Panc1 (cell line): Measurements from ENCODE around the gene TSKU. TPM values are rescaled to one million over a fixed set of nuclear protein-coding genes. Genes with fewer than 3 reads are reported as not detected.

Experiments
- ATAC-seq: fragments of 200-7000 bp; cut with Tn5 transposase; 2 replicates; pipeline ENCODE4 v1.9.1; 2020; ENCODE audit warnings: mild to moderate bottlenecking, moderate library complexity
- BruUV-seq: library from RNA; stranded (reverse); fragments of 400-500 nt; replicated peaks from 2 replicates; lab custom pipeline; 2021; lab: Mats Ljungman, UMichigan
- CTCF ChIA-PET: fragments of 300-600 bp; sonication (Branson Sonifier 250); formaldehyde crosslinking; loops from one replicate; lab custom pipeline; 2022; ENCODE audit warnings: antibody characterized with exemption; lab: Charles Lee
- POLR2A ChIA-PET: fragments of 300-600 bp; sonication (Branson Sonifier 250); formaldehyde crosslinking; loops from one replicate; lab custom pipeline; 2022; ENCODE audit warnings: antibody characterized with exemption; lab: Charles Lee
- DNase-seq: peaks from one replicate; pipeline ENCODE4 v3.0.0-alpha.2; 2010; ENCODE audit warnings: low read depth, low spot score
- H3K27ac ChIP-seq: 2 replicates; pipeline ENCODE4 v1.5.1; 2011; ENCODE audit warnings: mild to moderate bottlenecking, low read length, inconsistent platforms
- H3K27me3 ChIP-seq: fragments of 200-500 bp; sonication (Bioruptor generic); 2 replicates; pipeline ENCODE4 v1.6.0; 2014; ENCODE audit warnings: low read length, inconsistent platforms; ENCODE audit not compliant: control insufficient read depth, insufficient read depth
- H3K36me3 ChIP-seq: fragments of 200-500 bp; sonication (Bioruptor generic); 2 replicates; pipeline ENCODE4 v1.5.1; 2014; ENCODE audit warnings: inconsistent platforms, mild to moderate bottlenecking, low read length, moderate library complexity; ENCODE audit not compliant: control insufficient read depth, insufficient read depth
- H3K4me1 ChIP-seq: 2 replicates; pipeline ENCODE4 v1.5.1; 2011; ENCODE audit warnings: inconsistent platforms, mild to moderate bottlenecking, low read length, moderate library complexity; ENCODE audit not compliant: control insufficient read depth, insufficient read depth
- H3K4me3 ChIP-seq, 2 experiments: 2 replicates each; pipeline ENCODE4 v1.5.1; 2011 to 2012; ENCODE audit warnings: low read depth in 2 of 2, low read length in 2 of 2, mild to moderate bottlenecking in 2 of 2, inconsistent platforms in 1 of 2, moderate library complexity in 1 of 2
- H3K9me3 ChIP-seq: fragments of 200-500 bp; sonication (Bioruptor generic); 2 replicates; pipeline ENCODE4 v1.5.1; 2014; ENCODE audit warnings: low read depth, mild to moderate bottlenecking, inconsistent platforms, low read length, moderate library complexity; ENCODE audit not compliant: control insufficient read depth, insufficient read depth
- POLR2AphosphoS5 ChIP-seq: IDR thresholded peaks from 2 replicates; pipeline ENCODE4 v1.6.1; 2012; ENCODE audit warnings: mild to moderate bottlenecking, low read depth, low read length, moderate library complexity
- SIN3A ChIP-seq: IDR thresholded peaks from 2 replicates; pipeline ENCODE4 v1.6.1; 2012; ENCODE audit warnings: low read depth, mild to moderate bottlenecking, low read length, moderate library complexity, borderline replicate concordance; ENCODE audit not compliant: insufficient read depth
- TCF7L2 ChIP-seq: IDR thresholded peaks from 2 replicates; pipeline ENCODE4 v1.6.1; 2011; ENCODE audit warnings: mild to moderate bottlenecking, low read depth, low read length, inconsistent platforms
- in situ Hi-C: cut with HindIII; loops from 2 replicates; pipeline ENCODE4 v1.10.0; 2016; ENCODE audit warnings: low sequenced_read_pairs, low pct_unique_long_range_greater_than_20kb
- intact Hi-C: fragments of 100-400 bp; cut with micrococcal nuclease; formaldehyde crosslinking; loops from one replicate; pipeline ENCODE4 v1.10.0; 2022; ENCODE audit not compliant: unreplicated experiment
- total RNA-seq: library from RNA; stranded (reverse); gene quantifications from one replicate; pipeline ENCODE4 v1.2.1, GENCODE V29; 2021; ENCODE audit not compliant: unreplicated experiment
- TF ChIP-seq, protein P1 (sequence below): fragments of 450-650 bp; IDR thresholded peaks from 2 replicates; pipeline ENCODE4 v1.5.1; 2017; ENCODE audit warnings: mild to moderate bottlenecking
- TF ChIP-seq, protein P2 (sequence below), 2 experiments: IDR thresholded peaks; 2 replicates each; pipeline ENCODE4 v1.6.1; 2011 to 2012; ENCODE audit warnings: low read depth in 2 of 2, control low read depth in 1 of 2, low read length in 1 of 2, mild to moderate bottlenecking in 1 of 2, moderate library complexity in 1 of 2; ENCODE audit not compliant: insufficient read depth in 1 of 2

The TSKU gene
- total RNA-seq, 1 experiment from 2014 or later: 31.4 TPM

DNA sequence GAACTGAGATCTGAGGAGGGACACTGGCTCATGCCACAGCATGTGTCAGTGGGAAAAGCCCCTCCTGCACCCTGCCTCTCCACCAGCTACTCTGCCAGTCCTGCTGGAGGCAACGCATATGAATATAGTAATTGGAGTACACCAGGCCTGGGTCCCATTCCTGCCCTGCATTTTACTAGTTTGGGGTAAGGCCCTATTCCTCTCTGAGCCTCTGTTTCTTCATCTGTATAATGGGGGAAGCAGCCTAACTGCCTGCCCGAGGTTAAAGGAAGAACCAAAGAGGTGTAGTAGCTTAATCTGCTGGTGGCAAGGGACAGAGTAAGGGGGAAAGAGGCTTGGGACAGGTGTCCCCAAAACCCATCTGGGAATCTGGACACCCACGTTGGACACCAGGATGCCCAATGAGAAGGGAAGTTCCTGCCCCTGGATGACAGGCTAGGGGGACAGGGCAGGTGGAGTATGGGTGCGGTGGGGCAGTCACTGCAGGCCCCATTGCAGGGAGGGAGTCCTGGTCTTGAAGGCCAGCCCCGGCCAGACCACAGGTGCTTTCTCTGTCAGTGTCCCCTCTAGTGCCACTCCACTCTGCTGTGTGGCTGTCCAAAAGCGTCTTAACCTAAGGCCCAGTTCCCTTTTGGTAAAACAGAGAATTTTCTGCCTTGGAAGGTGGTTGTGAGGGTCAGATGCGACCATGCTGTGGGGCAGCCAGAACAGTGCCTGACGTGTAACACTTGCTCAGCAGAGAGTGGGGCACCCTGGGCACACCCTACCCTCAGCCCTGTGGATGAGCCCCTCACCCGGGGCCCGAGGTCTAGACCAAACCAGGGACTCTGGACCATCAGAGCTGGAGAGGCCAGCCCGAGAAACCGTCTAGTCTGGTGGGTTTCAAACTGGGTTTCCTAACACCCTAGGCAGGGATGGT lies 11.5 kb downstream of the TSKU start:
- H3K9me3 ChIP-seq: no peaks in the 10 kb centered on the region
- CTCF ChIA-PET: interaction anchor here (1.1 kb wide), 1 partner anchor 60 kb away, joined by 3 read pairs; no protein-coding TSS in a partner anchor
- TF ChIP-seq, protein P1, sequence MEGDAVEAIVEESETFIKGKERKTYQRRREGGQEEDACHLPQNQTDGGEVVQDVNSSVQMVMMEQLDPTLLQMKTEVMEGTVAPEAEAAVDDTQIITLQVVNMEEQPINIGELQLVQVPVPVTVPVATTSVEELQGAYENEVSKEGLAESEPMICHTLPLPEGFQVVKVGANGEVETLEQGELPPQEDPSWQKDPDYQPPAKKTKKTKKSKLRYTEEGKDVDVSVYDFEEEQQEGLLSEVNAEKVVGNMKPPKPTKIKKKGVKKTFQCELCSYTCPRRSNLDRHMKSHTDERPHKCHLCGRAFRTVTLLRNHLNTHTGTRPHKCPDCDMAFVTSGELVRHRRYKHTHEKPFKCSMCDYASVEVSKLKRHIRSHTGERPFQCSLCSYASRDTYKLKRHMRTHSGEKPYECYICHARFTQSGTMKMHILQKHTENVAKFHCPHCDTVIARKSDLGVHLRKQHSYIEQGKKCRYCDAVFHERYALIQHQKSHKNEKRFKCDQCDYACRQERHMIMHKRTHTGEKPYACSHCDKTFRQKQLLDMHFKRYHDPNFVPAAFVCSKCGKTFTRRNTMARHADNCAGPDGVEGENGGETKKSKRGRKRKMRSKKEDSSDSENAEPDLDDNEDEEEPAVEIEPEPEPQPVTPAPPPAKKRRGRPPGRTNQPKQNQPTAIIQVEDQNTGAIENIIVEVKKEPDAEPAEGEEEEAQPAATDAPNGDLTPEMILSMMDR: no peak
- TF ChIP-seq, protein P2, sequence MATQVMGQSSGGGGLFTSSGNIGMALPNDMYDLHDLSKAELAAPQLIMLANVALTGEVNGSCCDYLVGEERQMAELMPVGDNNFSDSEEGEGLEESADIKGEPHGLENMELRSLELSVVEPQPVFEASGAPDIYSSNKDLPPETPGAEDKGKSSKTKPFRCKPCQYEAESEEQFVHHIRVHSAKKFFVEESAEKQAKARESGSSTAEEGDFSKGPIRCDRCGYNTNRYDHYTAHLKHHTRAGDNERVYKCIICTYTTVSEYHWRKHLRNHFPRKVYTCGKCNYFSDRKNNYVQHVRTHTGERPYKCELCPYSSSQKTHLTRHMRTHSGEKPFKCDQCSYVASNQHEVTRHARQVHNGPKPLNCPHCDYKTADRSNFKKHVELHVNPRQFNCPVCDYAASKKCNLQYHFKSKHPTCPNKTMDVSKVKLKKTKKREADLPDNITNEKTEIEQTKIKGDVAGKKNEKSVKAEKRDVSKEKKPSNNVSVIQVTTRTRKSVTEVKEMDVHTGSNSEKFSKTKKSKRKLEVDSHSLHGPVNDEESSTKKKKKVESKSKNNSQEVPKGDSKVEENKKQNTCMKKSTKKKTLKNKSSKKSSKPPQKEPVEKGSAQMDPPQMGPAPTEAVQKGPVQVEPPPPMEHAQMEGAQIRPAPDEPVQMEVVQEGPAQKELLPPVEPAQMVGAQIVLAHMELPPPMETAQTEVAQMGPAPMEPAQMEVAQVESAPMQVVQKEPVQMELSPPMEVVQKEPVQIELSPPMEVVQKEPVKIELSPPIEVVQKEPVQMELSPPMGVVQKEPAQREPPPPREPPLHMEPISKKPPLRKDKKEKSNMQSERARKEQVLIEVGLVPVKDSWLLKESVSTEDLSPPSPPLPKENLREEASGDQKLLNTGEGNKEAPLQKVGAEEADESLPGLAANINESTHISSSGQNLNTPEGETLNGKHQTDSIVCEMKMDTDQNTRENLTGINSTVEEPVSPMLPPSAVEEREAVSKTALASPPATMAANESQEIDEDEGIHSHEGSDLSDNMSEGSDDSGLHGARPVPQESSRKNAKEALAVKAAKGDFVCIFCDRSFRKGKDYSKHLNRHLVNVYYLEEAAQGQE (IDR thresholded peaks at IDR 0.05; ENCODE audit: insufficient read depth in 1 of 2, low read depth in 2 of 2, low read length in 1 of 2): no peak
- TF ChIP-seq TCF7L2 (no peak), SIN3A (no peak), POLR2AphosphoS5 (no peak)
- POLR2A ChIA-PET: no interaction called here
- H3K27ac ChIP-seq: no peak overlapping the region
- no peak for ATAC-seq
- H3K4me1 ChIP-seq: peaks cover 4% of the 10 kb centered on the region
- H3K27me3 ChIP-seq: no peaks in the 10 kb centered on the region
- H3K4me3 ChIP-seq: no peak overlapping the region
- in situ Hi-C loops (no loop called here), intact Hi-C loops (no loop called here)
- DNase-seq: no peak
- no peaks in the 10 kb centered on the region; the same call in 1 of the 2 replicates for H3K36me3 ChIP-seq
- no TSS peak for BruUV-seq

DNA sequence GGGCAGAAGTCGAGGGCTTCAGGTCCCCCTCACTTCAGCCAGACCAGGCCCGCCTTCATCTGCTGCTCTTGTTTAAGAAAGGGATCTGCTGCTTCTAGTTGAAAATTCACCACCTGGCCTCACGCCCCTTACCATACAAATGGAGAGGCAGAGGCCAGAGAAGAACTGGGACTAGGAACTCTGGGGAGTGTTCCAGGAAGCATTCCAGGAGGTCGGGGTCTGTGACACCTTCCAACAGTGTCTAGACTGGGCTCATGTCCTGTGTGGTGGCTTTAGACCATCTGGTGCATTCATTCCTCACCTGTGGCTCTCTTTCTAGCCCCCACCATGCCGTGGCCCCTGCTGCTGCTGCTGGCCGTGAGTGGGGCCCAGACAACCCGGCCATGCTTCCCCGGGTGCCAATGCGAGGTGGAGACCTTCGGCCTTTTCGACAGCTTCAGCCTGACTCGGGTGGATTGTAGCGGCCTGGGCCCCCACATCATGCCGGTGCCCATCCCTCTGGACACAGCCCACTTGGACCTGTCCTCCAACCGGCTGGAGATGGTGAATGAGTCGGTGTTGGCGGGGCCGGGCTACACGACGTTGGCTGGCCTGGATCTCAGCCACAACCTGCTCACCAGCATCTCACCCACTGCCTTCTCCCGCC lies 12.3 kb downstream of the TSKU start:
- H3K27me3 ChIP-seq: no peaks in the 10 kb centered on the region
- ChIA-PET CTCF (no interaction called here), POLR2A (no interaction called here)
- H3K4me1 ChIP-seq: peaks cover 6% of the 10 kb centered on the region
- H3K36me3 ChIP-seq: no peaks in the 10 kb centered on the region; the same call in 1 of the 2 replicates
- intact Hi-C loops: no loop called here
- no TSS peak for BruUV-seq
- H3K27ac ChIP-seq: no peak overlapping the region
- no peak overlapping the region for H3K4me3 ChIP-seq
- ATAC-seq (no peak), DNase-seq (no peak)
- in situ Hi-C loops: no loop called here
- TF ChIP-seq TCF7L2 (no peak), POLR2AphosphoS5 (no peak), SIN3A (no peak)
- TF ChIP-seq, protein P2 (IDR thresholded peaks at IDR 0.05; ENCODE audit: insufficient read depth in 1 of 2, low read depth in 2 of 2, low read length in 1 of 2): no peak
- TF ChIP-seq, protein P1: no peak
- no peaks in the 10 kb centered on the region for H3K9me3 ChIP-seq
